GF-D8 (cell line): Measurements from ENCODE around the gene SHE.

Experiments
- DNase-seq: peaks from one replicate; lab custom pipeline; 2025; lab: John Stamatoyannopoulos, UW

Gene SHE

GRCh38 chr1:154445040-154445472 is 57.2 kb downstream of the SHE start:
- peak; percentile 31 for DNase-seq

- DNase-seq = no peak
These were observed 58.8 kb downstream of the SHE start for GRCh38 chr1:154443274-154444013.

GRCh38 chr1:154442006-154442740 is 60.0 kb downstream of the SHE start:
- no peak for DNase-seq

- DNase-seq = no peak
These were observed 60.8 kb downstream of the SHE start for GRCh38 chr1:154441241-154441888.

- no peak for DNase-seq
These were observed 62.0 kb downstream of the SHE start for GRCh38 chr1:154440036-154440804.

GRCh38 chr1:154436433-154436832 is 65.8 kb downstream of the SHE start:
- no peak for DNase-seq

- no peak for DNase-seq
These were observed 66.5 kb downstream of the SHE start for GRCh38 chr1:154435599-154436200.

- DNase-seq = no peak
These were observed 67.7 kb downstream of the SHE start for GRCh38 chr1:154434346-154435085.

GRCh38 chr1:154433161-154433764 is 68.9 kb downstream of the SHE start:
- no peak for DNase-seq

GRCh38 chr1:154431586-154432373 is 70.4 kb downstream of the SHE start:
- DNase-seq = no peak

GRCh38 chr1:154430903-154431302 is 71.3 kb downstream of the SHE start:
- DNase-seq = no peak

- no peak for DNase-seq
These were observed 72.2 kb downstream of the SHE start for GRCh38 chr1:154429841-154430611.
